VCaP (cell line): ENCODE data around the gene FGF8.

Source experiments
- H3K27ac ChIP-seq: fragments of 450-650 bp; 2 replicates; pipeline ENCODE4 v1.5.1; 2017
- CTCF ChIP-seq: fragments of 450-650 bp; conservative IDR thresholded peaks from 2 replicates; pipeline ENCODE4 v1.5.1; 2017; ENCODE audit warnings: mild to moderate bottlenecking, moderate library complexity

FGF8 gene, protein sequence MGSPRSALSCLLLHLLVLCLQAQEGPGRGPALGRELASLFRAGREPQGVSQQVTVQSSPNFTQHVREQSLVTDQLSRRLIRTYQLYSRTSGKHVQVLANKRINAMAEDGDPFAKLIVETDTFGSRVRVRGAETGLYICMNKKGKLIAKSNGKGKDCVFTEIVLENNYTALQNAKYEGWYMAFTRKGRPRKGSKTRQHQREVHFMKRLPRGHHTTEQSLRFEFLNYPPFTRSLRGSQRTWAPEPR

GRCh38 chr10:101775273-101776160, at the start of gene FGF8:
Gene FGF8 (minus strand): TSS chr10:101776114. CDS start chr10:101775900, 214 bp downstream.
- H3K27ac ChIP-seq: no peak within 1 kb of the TSS
- TF ChIP-seq CTCF: no peak

GRCh38 chr10:101824736-101825135, 48.8 kb upstream of the FGF8 start:
- H3K27ac ChIP-seq: no peak overlapping the region
- no peak for TF ChIP-seq CTCF

DNA sequence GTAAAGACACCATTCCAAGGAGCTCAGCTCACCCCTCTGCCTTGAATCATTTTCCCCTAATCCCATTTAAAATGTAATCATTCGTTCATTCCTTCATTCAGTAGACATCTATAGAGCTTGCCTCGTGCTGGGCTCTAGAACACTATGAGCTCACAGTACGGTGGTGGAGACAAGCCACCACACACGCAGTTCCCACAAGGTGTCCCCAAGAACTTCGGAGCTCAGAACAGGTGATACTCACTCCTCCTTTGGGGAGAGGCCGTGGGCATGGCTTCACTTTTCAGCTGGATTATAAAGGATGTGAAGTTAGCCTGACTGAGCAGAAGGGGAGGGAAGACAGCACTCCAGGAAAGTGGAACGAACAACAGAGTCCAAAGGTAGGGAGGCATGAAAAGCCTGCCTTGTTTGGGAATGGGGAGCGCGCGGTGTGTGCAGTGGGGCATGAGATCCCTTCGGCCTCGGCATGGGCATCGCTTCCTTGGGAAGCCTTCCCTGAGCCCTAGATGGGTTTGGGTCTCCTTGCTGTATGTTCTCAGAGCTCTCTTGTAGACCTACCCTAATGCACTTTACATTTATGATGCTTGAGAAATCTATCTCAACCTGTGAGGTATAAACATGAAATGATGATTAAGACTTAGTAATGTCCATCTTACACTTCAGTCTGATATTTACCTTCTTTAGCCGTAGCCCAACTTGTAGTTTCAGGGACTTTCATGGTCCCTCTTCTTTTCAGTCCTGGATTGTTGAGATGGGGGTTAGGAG, 43.1 kb upstream of the FGF8 start:
- peak overlapping the region; percentile 94 for H3K27ac ChIP-seq
- no peak for TF ChIP-seq CTCF

DNA sequence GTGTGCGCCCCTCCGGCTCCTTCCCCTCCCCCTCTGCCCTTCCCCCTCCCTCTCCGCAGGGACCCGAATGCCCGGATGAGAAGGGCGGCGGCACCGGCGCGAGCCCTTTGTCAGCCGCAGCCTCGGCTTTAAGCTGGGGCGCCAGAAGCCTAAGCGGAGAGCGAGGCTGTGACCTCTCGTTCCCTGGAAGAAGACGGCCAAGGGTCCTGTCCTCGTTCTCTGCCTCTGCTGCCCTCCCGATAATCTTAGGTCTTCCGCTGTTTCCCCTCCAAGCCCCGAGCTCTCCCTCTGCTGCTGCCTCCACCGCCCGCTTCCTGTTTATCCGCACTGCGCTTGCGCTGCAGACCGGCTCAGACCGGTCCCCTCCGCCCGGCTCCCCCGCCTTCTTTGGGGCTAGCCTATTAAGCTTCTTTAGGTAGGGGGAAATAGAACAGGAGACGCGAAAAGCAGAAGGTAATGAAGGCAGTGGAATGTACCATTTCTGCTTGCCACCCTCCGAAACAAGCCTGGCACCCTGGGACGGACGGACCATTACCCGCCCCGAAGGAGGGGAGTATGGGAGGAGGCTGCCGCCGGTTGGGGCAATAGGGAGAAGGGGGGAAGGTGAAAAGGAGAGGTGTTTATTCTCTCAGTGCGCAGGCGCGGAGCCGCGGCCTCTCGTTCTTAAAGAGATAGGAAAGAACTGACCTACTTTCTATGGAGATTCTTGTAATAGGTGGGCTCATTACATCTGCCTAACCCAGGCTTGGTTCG, 42.4 kb upstream of the FGF8 start, which contains the start of gene OGA:
TSS of gene OGA (minus strand) at position 326 of the 753 bp plus-strand sequence. CDS start 422 bp downstream, outside the sequence.
- peak within 1 kb of the TSS; percentile 94 for H3K27ac ChIP-seq
- TF ChIP-seq CTCF: no peak

DNA sequence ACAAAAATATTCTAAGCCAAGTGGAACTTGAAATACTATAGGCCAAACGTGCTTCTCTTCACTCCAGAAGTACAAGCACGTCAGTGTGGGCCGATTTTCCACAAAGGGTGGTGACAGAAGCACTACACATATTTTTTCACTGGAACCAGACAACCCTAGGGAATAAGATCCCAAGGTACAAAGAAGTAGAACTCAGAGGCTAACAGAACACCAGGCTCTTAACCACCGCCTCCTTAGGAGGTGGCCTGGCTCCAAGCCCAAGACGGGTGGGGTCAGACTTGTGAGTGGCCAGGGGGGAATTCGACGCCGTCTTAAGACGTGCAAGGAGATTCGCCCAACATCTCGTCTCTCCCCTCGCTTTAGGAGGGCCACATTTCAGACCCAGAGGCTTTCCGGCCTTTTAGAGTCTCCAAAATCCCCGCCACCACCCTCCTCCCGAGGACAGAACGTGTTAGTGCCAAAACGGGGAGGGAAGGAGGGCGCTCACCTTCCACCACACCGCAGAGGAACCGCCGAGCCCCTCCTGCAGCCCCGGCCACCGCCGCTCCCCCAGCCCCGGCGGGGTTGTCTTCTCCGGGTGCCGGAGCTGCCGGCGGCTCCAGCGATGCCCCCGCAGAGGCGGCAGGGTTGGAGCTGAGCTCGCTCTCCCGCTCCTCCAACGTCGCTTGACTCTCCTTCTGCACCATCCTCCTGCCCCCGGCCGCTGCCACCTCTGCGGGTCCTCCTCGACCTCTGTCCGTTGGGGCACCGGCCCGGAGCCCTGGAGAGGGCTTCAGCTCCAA, 41.6 kb upstream of the FGF8 start:
- no peak for TF ChIP-seq CTCF
- peak overlapping the region; percentile 94 for H3K27ac ChIP-seq

DNA sequence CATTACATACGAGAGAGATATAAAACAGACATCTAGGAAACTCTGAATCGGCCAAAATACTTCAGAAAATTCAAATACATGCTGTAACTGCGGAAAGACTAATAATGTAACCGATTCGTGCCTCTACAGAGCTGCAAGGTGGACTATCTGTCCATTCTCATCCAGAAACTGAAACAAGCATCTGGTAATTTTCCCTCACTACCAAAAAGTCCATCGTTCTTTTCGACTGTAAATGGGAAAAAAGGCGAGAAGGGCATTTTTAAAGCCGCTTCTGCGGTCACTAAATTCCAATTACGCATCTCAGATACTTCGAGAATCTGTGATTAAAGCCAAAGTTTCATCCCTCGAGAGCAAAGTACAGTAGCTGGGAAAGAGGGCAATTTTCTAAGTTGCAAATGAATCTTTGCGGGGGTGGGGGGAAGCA, 41.0 kb upstream of the FGF8 start:
- H3K27ac ChIP-seq: peak overlapping the region; percentile 94

More for the DNA sequence above, 41.0 kb upstream of the FGF8 start:
- TF ChIP-seq CTCF: no peak
